GM21423 (cell line): ENCODE results near the gene CIBAR2.

Source experiments
- ATAC-seq: cut with Tn5 transposase; IDR thresholded peaks from one replicate; pipeline ENCODE4 v1.9.1; 2021; ENCODE audit warnings: mild to moderate bottlenecking, moderate library complexity; ENCODE audit not compliant: unreplicated experiment

The CIBAR2 gene

GRCh38 chr16:85112364-85112763 is at the start of gene CIBAR2:
Gene CIBAR2 (minus strand): TSS chr16:85112472. CDS start chr16:85112352, 120 bp downstream.
- ATAC-seq, result no peak

- no peak for ATAC-seq
These were observed 47.1 kb upstream of the CIBAR2 start for GRCh38 chr16:85159179-85159980.

GRCh38 chr16:85158743-85159178 is 46.5 kb upstream of the CIBAR2 start:
- ATAC-seq, result no peak

GRCh38 chr16:85157813-85158742 is 45.8 kb upstream of the CIBAR2 start:
- ATAC-seq, result no peak

- ATAC-seq, result no peak
These were observed 45.1 kb upstream of the CIBAR2 start for GRCh38 chr16:85157372-85157771.

GRCh38 chr16:85156869-85157268 is 44.6 kb upstream of the CIBAR2 start:
- ATAC-seq, result no peak

GRCh38 chr16:85156440-85156839 is 44.2 kb upstream of the CIBAR2 start:
- ATAC-seq, result no peak

- ATAC-seq, result no peak
These were observed 41.4 kb upstream of the CIBAR2 start for GRCh38 chr16:85153656-85154091.

GRCh38 chr16:85153046-85153445 is 40.8 kb upstream of the CIBAR2 start:
- no peak for ATAC-seq

- no peak for ATAC-seq
These were observed 40.2 kb upstream of the CIBAR2 start for GRCh38 chr16:85152414-85153030.

GRCh38 chr16:85151603-85152413 is 39.5 kb upstream of the CIBAR2 start:
- no peak for ATAC-seq

- no peak for ATAC-seq
These were observed 38.9 kb upstream of the CIBAR2 start for GRCh38 chr16:85151079-85151602.

GRCh38 chr16:85150331-85150940 is 38.2 kb upstream of the CIBAR2 start:
- ATAC-seq, result no peak

- ATAC-seq, result no peak
These were observed 37.5 kb upstream of the CIBAR2 start for GRCh38 chr16:85149776-85150175.

- no peak for ATAC-seq
These were observed 36.7 kb upstream of the CIBAR2 start for GRCh38 chr16:85148931-85149330.

GRCh38 chr16:85146922-85147651 is 34.8 kb upstream of the CIBAR2 start:
- ATAC-seq, result no peak

GRCh38 chr16:85146532-85146797 is 34.2 kb upstream of the CIBAR2 start:
- ATAC-seq, result no peak

GRCh38 chr16:85145734-85146531 is 33.7 kb upstream of the CIBAR2 start:
- ATAC-seq, result no peak

- no peak for ATAC-seq
These were observed 32.9 kb upstream of the CIBAR2 start for GRCh38 chr16:85145188-85145587.
